K562 (cell line): ENCODE data around the gene VSNL1.

Experiments
- RNF2 ChIP-seq: sonication (generic); IDR thresholded peaks from 2 replicates; pipeline ENCODE4 v1.6.1; 2016
- SMC3 ChIP-seq: conservative IDR thresholded peaks from 2 replicates; pipeline ENCODE4 v1.6.1; 2011; ENCODE audit warnings: low read depth, low read length, improper control_type of control experiment; ENCODE audit not compliant: insufficient read depth
- U2AF1 ChIP-seq: fragments of 200-400 bp; formaldehyde crosslinking; optimal IDR thresholded peaks from 2 replicates; pipeline ENCODE3; 2017; ENCODE audit warnings: mild to moderate bottlenecking, low read depth, low read length, moderate library complexity
- ZBED1 ChIP-seq: IDR thresholded peaks from 2 replicates; pipeline ENCODE4 v1.6.1; 2014
- ZNF583 ChIP-seq: fragments of 250-450 bp; sonication (Bioruptor Pico); IDR thresholded peaks from 2 replicates; pipeline ENCODE4 v1.4.0; 2020

DNA sequence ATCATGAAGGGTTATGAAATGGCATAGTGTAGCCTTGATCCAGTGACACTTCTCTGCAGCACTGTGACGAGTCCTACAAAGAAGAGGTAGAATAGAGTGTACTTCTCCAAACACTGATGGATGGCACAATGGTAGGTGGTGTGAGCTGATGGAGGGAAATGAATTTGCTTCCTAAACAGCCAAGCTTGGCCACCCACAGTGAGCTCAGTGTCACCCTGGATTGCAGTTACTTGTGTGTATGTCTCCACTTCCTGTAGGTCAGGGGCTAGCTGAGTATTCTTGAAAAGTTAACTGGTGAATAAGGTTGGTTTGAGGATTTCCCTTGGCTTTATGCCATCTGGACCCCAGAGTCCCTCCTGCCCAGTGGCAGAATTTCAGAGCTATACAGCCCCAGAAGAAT is 75.9 kb downstream of the VSNL1 start:
- TF ChIP-seq ZNF583 (CRISPR knock-in tag) (no peak), RNF2 (no peak), ZBED1 (no peak), U2AF1 (no peak), SMC3 (no peak)
